Endothelial cell of umbilical vein (primary cell): ENCODE data around the gene RYR3. TPM values are rescaled to one million over a fixed set of nuclear protein-coding genes. Genes with fewer than 3 reads are reported as not detected.

ENCODE experiments used
- BruUV-seq: library from RNA; stranded (reverse); fragments of 400-500 nt; replicated peaks from 2 replicates; lab custom pipeline; 2021; lab: Mats Ljungman, UMichigan
- CTCF ChIA-PET: fragments of 300-600, 350-600 bp; sonication (Branson Sonifier 250); formaldehyde crosslinking; loops from one replicate; lab custom pipeline; 2021; ENCODE audit warnings: antibody characterized with exemption, inconsistent platforms; lab: Charles Lee
- POLR2A ChIA-PET: fragments of 300-600, 350-600 bp; sonication (Branson Sonifier 250); formaldehyde crosslinking; loops from one replicate; lab custom pipeline; 2021; ENCODE audit warnings: antibody characterized with exemption, inconsistent platforms; lab: Charles Lee
- DNase-seq: peaks from one replicate; pipeline ENCODE4 v3.0.0-alpha.2; 2011; ENCODE audit warnings: low read depth, low spot score
- FAIRE-seq: peaks from 2 replicates; lab custom pipeline; 2011; peaks lifted over from hg19 to GRCh38; lab: Jason Lieb, UNC
- H2AFZ ChIP-seq: 2 replicates; pipeline ENCODE4 v1.6.0; 2012; ENCODE audit warnings: low read depth, low read length, control low read depth, inconsistent platforms
- H3K27ac ChIP-seq: 2 replicates; pipeline ENCODE4 v1.5.1; 2011; ENCODE audit warnings: low read depth, mild to moderate bottlenecking, control low read depth, low read length, moderate library complexity; ENCODE audit not compliant: insufficient read depth
- H3K27me3 ChIP-seq, 2 experiments: 2 replicates each; pipeline versions ENCODE4 v1.6.0 to v1.6.1; 2011; ENCODE audit warnings: low read length in 2 of 2, mixed read lengths in 1 of 2; ENCODE audit not compliant: control insufficient read depth in 2 of 2, insufficient read depth in 2 of 2
- H3K36me3 ChIP-seq, 2 experiments: 2 replicates in 1 of 2; 3 replicates in 1 of 2; pipeline ENCODE4 v1.5.1; 2011; ENCODE audit warnings: low read length in 2 of 2, mild to moderate bottlenecking in 1 of 2, moderate library complexity in 1 of 2; ENCODE audit not compliant: control insufficient read depth in 2 of 2, insufficient read depth in 2 of 2; ENCODE audit errors: extremely low read depth in 1 of 2
- H3K4me1 ChIP-seq: 3 replicates; pipeline ENCODE4 v1.5.1; 2011; ENCODE audit warnings: mild to moderate bottlenecking, low read length; ENCODE audit not compliant: control insufficient read depth, insufficient read depth; ENCODE audit errors: extremely low read depth
- H3K4me2 ChIP-seq: 2 replicates; pipeline ENCODE4 v1.6.1; 2011; ENCODE audit warnings: low read length, control low read depth, mixed read lengths; ENCODE audit not compliant: insufficient read depth
- H3K4me3 ChIP-seq, 3 experiments: fragments of 200-600 bp in 1 of 3; sonication (generic), shearing (Covaris generic) in 1 of 3; replicated peaks in 1 of 3; 2 replicates each; pipeline ENCODE4 v1.5.1; 2011 to 2016; ENCODE audit warnings: control low read depth in 3 of 3, low read length in 3 of 3, mild to moderate bottlenecking in 2 of 3, inconsistent platforms in 1 of 3, low read depth in 1 of 3, moderate library complexity in 1 of 3; ENCODE audit not compliant: insufficient read depth in 1 of 3
- H3K79me2 ChIP-seq: 2 replicates; pipeline ENCODE4 v1.6.0; 2012; ENCODE audit warnings: low read length, inconsistent platforms; ENCODE audit not compliant: control insufficient read depth, insufficient read depth
- H3K9ac ChIP-seq: replicated peaks from 2 replicates; pipeline ENCODE3; 2011; ENCODE audit warnings: low read length, control low read depth; ENCODE audit not compliant: insufficient read depth; ENCODE audit errors: extremely low read depth
- H3K9me1 ChIP-seq: replicated peaks from 3 replicates; pipeline ENCODE4 v1.6.0; 2011; ENCODE audit warnings: mild to moderate bottlenecking, low read length; ENCODE audit not compliant: control insufficient read depth, insufficient read depth; ENCODE audit errors: extremely low read depth
- H3K9me3 ChIP-seq: replicated peaks from 2 replicates; pipeline ENCODE4 v1.5.1; 2012; ENCODE audit warnings: low read length, inconsistent platforms; ENCODE audit not compliant: control insufficient read depth, insufficient read depth
- H4K20me1 ChIP-seq: replicated peaks from 2 replicates; pipeline ENCODE3; 2011; ENCODE audit warnings: mild to moderate bottlenecking, low read length; ENCODE audit not compliant: control insufficient read depth, insufficient read depth; ENCODE audit errors: extremely low read depth
- FOS ChIP-seq: IDR thresholded peaks from 2 replicates; pipeline ENCODE4 v1.6.1; 2011; ENCODE audit warnings: mild to moderate bottlenecking, low read length, moderate library complexity, borderline replicate concordance; ENCODE audit not compliant: insufficient read depth
- GATA2 ChIP-seq: IDR thresholded peaks from 2 replicates; pipeline ENCODE4 v1.7.0; 2011; ENCODE audit warnings: low read depth, mild to moderate bottlenecking, moderate library complexity, mixed read lengths, low read length; ENCODE audit not compliant: insufficient read length, insufficient read depth
- JUN ChIP-seq: IDR thresholded peaks from 2 replicates; pipeline ENCODE4 v1.6.1; 2011; ENCODE audit warnings: borderline replicate concordance, low read depth; ENCODE audit not compliant: insufficient read length, insufficient read depth
- MAX ChIP-seq: IDR thresholded peaks from 2 replicates; pipeline ENCODE4 v1.6.1; 2011; ENCODE audit not compliant: insufficient read depth, insufficient read length
- MYC ChIP-seq: IDR thresholded peaks from one replicate; pipeline ENCODE4 v1.6.1; 2011; ENCODE audit warnings: mild to moderate bottlenecking, low read depth, low read length
- POLR2A ChIP-seq: IDR thresholded peaks from 2 replicates; pipeline ENCODE4 v1.6.1; 2012; ENCODE audit warnings: low read depth, mild to moderate bottlenecking, control low read depth, low read length
- POLR2AphosphoS5 ChIP-seq: IDR thresholded peaks from 2 replicates; pipeline ENCODE4 v1.6.1; 2012; ENCODE audit warnings: low read depth, mild to moderate bottlenecking, control low read depth, low read length, moderate library complexity; ENCODE audit not compliant: insufficient read depth
- dilution Hi-C: fragments of 300-500 bp; cut with MboI; formaldehyde crosslinking; loops from one replicate; pipeline ENCODE4 v1.15.0; 2019; ENCODE audit warnings: low sequenced_read_pairs; ENCODE audit not compliant: extremely low pct_ligation_motif_present
- intact Hi-C: fragments of 100-400 bp; cut with micrococcal nuclease; formaldehyde crosslinking; loops from one replicate; pipeline ENCODE4 v1.10.0; 2022
- polyA plus RNA-seq, 4 experiments: library from polyadenylated mRNA; depleted of rRNA in 3 of 4; stranded (reverse) in 3 of 4; unstranded in 1 of 4; fragments of >200 nt; gene quantifications; 2 replicates each; pipeline versions ENCODE4 v1.2.1 to v1.2.3, GENCODE V29; 2011 to 2012; ENCODE audit warnings: missing spikeins in 1 of 4
- total RNA-seq: library from RNA; stranded (reverse); gene quantifications from 2 replicates; pipeline ENCODE4 v1.2.3, GENCODE V29; 2021
- TF ChIP-seq, protein P1 (sequence below), 2 donors: IDR thresholded peaks; 1 replicate in 1 of 2; 2 replicates in 1 of 2; pipeline ENCODE4 v1.5.1; 2011; ENCODE audit warnings: low read length in 2 of 2, mild to moderate bottlenecking in 2 of 2, moderate library complexity in 2 of 2, control low read depth in 1 of 2, inconsistent platforms in 1 of 2, low read depth in 1 of 2; ENCODE audit not compliant: insufficient read depth in 1 of 2; ENCODE audit errors: extremely low read depth in 1 of 2

Gene RYR3
- total and polyA plus RNA-seq, 2 donors (not counting 3 experiments of a cell fraction or from before 2014, with no cell fraction given) = not detected

- Histone ChIP-seq H3K36me3 (no peaks in the 10 kb centered on the region), H3K4me3 (no peak overlapping the region), H3K9me3 (no peaks in the 10 kb centered on the region), H2AFZ (no peak overlapping the region), H3K9ac (no peak overlapping the region), H3K4me1 (no peaks in the 10 kb centered on the region), H3K79me2 (no peaks in the 10 kb centered on the region), H4K20me1 (no peaks in the 10 kb centered on the region), H3K9me1 (no peaks in the 10 kb centered on the region), H3K27ac (no peak overlapping the region), H3K4me2 (no peak overlapping the region), H3K27me3 (no peaks in the 10 kb centered on the region)
- dilution Hi-C loops (no loop called here), intact Hi-C loops (no loop called here)
- DNase-seq (no peak), FAIRE-seq (no peak)
- ChIA-PET POLR2A (no interaction called here), CTCF (no interaction called here)
- TF ChIP-seq JUN (no peak), POLR2AphosphoS5 (no peak), MYC (no peak), FOS (no peak), GATA2 (no peak), POLR2A (no peak), MAX (no peak)
- TF ChIP-seq, protein P1, sequence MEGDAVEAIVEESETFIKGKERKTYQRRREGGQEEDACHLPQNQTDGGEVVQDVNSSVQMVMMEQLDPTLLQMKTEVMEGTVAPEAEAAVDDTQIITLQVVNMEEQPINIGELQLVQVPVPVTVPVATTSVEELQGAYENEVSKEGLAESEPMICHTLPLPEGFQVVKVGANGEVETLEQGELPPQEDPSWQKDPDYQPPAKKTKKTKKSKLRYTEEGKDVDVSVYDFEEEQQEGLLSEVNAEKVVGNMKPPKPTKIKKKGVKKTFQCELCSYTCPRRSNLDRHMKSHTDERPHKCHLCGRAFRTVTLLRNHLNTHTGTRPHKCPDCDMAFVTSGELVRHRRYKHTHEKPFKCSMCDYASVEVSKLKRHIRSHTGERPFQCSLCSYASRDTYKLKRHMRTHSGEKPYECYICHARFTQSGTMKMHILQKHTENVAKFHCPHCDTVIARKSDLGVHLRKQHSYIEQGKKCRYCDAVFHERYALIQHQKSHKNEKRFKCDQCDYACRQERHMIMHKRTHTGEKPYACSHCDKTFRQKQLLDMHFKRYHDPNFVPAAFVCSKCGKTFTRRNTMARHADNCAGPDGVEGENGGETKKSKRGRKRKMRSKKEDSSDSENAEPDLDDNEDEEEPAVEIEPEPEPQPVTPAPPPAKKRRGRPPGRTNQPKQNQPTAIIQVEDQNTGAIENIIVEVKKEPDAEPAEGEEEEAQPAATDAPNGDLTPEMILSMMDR (IDR thresholded peaks at IDR 0.05; ENCODE audit: extremely low read depth in 1 of 2, insufficient read depth in 1 of 2, low read depth in 1 of 2, low read length in 2 of 2) = no peak
- no TSS peak for BruUV-seq
Measured at GRCh38 chr15:33710748-33711147, 400.0 kb downstream of the RYR3 start.
